Activated CD8-positive, alpha-beta memory T cell treated with anti-CD3 and anti-CD28 coated beads, Interleukin-2, amount 50 U/mL, for 24 hours (primary cell): ENCODE results near the gene EVA1C.
"Not testable (repeated sequence)": the region's sequence is repeated elsewhere in the genome, so short reads cannot be mapped to it uniquely, and the experiment has no call there.

Source experiments
- DNase-seq: peaks from one replicate; pipeline ENCODE4 v3.0.0-alpha.2; 2020; ENCODE audit errors: extremely low read depth

Gene EVA1C

DNA sequence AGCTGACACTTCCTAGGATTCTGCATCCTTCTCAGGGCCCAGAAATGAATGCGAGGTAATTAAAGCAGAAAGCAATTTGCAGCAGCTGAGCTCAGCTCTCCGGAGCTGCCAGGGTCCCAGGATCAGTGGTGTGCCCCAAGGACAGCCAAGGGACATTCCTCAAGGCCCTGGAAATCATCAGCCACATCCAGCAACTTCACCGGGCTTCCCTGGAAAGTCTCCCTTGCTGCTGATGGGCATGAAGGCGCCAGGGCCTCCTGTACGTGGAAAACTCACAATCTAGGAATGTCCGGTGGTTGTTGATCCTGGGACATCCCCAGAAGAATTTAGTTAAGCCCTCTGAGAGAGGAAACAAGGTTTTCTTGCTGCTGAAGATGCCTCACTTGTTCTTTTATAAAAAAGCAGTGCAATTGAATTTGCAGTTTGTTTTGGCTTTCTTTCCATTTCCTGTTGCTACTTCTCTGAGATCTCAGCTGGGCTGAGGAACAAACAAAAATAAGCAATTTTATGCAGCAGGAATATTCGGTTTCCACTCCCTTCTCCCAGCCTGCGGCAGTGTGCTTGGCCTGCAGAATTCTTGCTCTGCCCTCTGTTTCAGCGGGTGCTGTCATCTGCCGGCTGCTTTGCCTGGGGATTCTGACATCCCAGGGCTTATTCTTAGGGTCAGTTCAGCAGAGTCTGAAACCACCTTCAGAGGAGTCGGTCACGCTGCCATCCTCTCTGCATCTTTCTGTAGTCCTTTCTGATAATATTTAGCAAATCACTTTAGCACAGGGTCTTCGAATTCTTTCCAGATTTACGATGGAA lies 86.9 kb downstream of the EVA1C start:
- no peak for DNase-seq

- DNase-seq, result not testable (repeated sequence)
Observed at GRCh38 chr21:32503641-32504040, 91.1 kb downstream of the EVA1C start.

DNA sequence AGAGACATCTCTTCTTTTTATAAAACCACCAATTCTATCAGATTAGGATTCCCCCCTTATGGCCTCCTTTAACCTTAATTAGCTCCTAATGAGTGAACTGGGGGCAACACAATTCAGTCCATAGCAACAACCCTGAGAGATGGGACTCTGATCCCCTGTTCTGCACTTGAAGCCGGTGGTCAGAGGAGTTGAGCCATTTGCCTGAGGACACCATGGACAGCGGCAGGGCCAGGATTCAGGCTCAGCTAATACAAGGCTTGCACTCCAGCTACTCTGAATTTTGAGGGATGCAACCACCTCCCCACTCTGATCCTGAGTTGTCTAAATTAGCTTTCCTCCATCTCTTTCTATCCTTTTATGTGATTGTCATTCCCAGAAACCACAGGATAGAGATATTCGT lies 93.3 kb downstream of the EVA1C start:
- DNase-seq, result not testable (repeated sequence)

- not testable (repeated sequence) for DNase-seq
Observed at GRCh38 chr21:32506411-32506965, 94.0 kb downstream of the EVA1C start.

- no peak for DNase-seq
Observed at GRCh38 chr21:32507342-32507919, 94.9 kb downstream of the EVA1C start.

- DNase-seq, result not testable (repeated sequence)
Observed at GRCh38 chr21:32508036-32508435, 95.5 kb downstream of the EVA1C start.

DNA sequence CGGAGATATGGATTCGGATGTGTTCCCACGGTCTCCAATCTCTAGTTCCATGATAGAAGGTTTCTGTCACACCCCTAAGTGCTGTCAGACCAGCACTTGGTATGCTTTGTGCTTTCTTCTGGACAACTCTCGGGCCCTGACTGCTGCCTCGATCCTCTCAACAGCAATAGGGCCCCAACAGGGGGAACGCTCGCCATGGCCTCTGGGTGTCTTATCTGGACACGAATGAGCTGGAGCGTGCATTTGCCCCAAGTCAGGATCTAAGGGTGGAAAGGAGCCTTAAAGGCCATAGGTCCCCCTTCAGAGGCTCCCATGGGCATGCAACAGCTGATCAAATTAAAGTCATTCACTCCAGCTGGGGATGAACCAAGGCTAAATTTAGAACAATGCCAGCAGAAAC lies 96.1 kb downstream of the EVA1C start:
- DNase-seq, result no peak

DNA sequence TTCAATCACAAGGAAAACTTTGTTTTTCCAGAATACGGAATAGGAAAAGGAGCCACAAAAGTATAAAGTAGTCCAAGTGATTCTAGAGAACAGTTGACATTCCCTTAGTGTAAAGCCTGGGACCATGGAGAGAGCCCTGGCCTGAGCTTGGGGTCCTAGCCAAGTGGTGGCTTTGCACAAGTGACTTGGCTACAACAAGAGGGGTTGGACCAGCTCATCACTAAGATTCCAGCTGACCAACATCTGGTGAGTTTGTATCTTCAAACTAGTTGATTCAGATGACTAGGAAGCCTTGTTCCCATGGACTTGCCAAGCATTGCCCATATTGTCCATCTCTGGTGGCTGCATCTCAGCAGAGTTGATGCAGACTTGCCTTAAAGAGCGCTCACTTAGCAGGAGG lies 96.5 kb downstream of the EVA1C start:
- not testable (repeated sequence) for DNase-seq

DNA sequence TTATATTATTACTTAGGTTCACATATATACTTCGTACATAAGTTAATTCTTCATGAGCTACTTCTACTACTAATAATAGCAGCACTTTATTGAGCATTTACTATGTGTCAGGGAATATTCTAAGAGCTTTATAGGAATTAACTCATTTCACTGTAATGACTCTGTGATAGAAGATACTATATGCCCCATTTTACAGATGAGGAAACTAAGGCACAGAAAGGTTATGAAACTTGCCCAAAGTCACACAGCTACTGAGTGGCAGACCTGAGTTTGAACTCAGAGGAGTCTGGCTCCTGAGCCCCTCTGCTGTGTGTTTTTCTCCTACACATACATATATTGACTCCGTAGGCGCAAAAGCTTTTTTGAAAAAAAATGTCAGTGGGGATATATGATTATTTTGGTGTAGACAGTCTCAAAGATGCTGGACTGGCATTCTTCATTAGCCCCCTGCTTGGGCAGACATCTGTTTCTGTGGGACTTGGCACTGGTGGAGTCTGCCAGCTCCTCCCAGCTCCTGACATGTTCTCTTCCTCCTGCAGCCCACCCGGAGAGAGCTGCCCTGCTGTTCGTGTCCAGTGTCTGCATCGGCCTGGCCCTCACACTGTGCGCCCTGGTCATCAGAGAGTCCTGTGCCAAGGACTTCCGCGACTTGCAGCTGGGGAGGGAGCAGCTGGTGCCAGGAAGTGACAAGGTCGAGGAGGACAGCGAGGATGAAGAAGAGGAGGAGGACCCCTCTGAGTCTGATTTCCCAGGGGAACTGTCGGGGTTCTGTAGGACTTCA lies 102.0 kb downstream of the EVA1C start:
- DNase-seq, result no peak

GRCh38 chr21:32515874-32516273 lies 103.4 kb downstream of the EVA1C start:
- no peak for DNase-seq

DNA sequence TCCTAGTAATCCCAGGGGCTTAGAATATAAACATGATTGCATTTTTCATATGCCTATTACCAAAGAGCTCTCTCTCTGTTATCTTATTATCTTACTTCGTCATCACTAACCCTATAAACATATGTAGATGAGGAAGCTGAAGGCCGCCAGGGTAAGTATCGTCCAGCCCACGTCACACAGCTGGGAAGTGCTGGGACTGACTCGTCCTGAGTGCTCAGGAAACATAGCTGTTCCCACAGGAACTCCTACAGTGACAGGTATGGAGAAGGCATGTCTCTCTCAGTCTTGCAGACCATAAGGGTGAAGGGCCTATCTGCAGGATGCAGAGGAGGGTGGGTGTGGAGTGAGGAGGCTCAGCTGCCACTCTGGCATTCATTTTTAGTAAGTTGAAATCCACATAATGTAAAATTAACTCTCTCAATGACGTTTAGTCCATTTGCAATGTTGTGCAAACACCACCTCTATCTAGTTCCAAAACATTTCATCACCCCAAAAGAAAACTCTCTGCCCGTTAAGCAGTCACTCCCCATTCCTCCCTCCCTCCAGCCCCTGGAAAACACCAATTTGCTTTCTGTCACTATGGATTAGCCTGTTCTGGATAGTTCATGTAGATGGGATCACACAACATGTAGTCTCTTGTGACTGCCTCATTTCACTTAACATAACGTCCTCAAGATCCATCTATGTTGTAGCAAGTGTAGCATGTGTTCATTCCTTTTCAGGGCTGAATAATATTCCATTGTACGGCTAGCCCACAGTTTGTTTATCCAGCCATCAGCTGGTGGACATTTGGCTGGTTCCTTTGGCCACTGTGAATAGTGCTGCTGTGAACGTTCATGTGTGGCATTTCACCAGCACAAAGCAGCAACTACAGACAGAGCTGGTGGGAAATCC lies 104.5 kb downstream of the EVA1C start:
- DNase-seq, result no peak

- no peak for DNase-seq
Observed at GRCh38 chr21:32519945-32520874, 107.7 kb downstream of the EVA1C start.

GRCh38 chr21:32520875-32521735 lies 108.6 kb downstream of the EVA1C start:
- no peak for DNase-seq

- no peak for DNase-seq
Observed at GRCh38 chr21:32521736-32522355, 109.3 kb downstream of the EVA1C start.

DNA sequence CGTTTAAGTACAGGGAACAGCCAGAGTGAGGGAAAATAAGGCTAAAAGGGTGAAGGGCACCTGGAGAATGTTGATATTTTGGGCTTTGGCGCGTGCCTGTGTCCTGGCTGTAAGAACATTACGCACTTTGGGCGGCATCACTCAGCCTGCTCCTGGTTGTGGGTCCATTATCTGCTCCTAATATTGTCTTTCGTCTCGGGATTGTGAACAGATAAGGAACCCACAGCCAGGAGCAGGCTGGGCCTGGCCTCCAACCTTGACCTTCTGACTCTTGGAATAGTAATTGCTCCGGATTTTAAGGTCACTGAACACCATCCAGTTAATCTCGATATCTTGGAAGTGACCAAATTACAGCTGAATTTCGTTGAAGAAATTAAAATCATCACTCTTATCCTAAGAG lies 111.0 kb downstream of the EVA1C start:
- DNase-seq, result no peak

GRCh38 chr21:32523988-32524719 lies 111.6 kb downstream of the EVA1C start:
- no peak for DNase-seq

DNA sequence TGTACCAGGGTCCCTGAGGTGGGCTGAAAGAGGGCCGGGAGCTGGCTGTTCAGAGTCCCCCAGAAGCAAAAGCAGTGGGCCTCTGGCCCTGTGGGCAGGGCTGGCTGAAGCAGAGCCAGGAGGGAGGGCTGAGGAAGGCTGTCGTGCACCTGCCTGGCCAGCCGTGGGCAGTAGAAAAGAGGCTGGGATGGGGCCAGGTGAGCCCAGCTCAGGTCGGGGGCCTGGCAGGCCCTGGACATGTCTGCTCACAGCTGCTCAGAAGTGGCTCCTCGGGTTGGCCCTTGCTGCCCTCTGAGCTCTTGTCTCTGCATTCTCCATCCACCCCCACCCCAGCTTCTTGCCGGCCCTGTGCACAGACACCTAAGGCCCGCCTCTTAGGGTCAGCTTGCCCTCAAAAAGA lies 112.8 kb downstream of the EVA1C start:
- no peak for DNase-seq

DNA sequence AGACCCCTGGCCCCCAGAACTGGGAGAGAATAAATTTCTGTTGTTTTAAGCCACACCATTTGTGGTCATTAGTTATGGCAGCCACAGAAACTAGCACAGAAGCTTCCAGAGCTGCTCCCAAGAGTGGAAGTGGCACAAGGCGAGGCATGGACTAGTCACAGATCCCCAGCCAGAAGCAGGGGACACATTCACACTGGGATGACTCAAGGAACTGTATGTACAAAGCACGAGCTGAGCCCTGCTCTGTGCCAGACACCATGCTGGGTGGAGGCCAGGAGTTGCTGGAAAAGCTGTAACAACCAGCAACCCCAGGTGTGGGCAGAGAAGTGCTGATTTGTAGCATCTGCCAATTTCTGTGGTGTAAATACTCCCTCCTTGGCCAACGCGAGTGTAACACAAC lies 117.2 kb downstream of the EVA1C start:
- no peak for DNase-seq
